Vagina (tissue), 2 donors: ENCODE results near the gene SLC26A2. TPM values are rescaled to one million over a fixed set of nuclear protein-coding genes. Genes with fewer than 3 reads are reported as not detected.
"Not testable (repeated sequence)": the region's sequence is repeated elsewhere in the genome, so short reads cannot be mapped to it uniquely, and the experiment has no call there.

Source experiments
- DNase-seq, 2 donors: peaks; one replicate each; pipeline ENCODE4 v3.0.0-alpha.2; 2017; ENCODE audit errors: extremely low spot score in 2 of 2
- H3K27ac ChIP-seq: fragments of 200-600 bp; sonication (generic); one replicate; pipeline ENCODE4 v1.5.1; 2019
- H3K27me3 ChIP-seq: fragments of 200-600 bp; sonication (generic); one replicate; pipeline ENCODE4 v1.5.1; 2019
- H3K36me3 ChIP-seq, 2 donors: fragments of 200-600 bp; sonication (generic); one replicate each; pipeline ENCODE4 v1.5.1; 2017 to 2019
- H3K4me1 ChIP-seq: fragments of 200-600 bp; sonication (generic); one replicate; pipeline ENCODE4 v1.5.1; 2019
- H3K4me3 ChIP-seq, 2 donors: fragments of 200-600 bp; sonication (generic); 1 replicate in 1 of 2; 2 replicates in 1 of 2; pipeline ENCODE4 v1.5.1; 2016 to 2019
- H3K9me3 ChIP-seq: fragments of 200-600 bp; sonication (generic); one replicate; pipeline ENCODE4 v1.5.1; 2019
- CTCF ChIP-seq, 3 experiments: fragments of 450-650 bp in 2 of 3; fragments of 200-600 bp in 1 of 3; sonication (generic) in 1 of 3; IDR thresholded peaks; one replicate each; pipeline ENCODE4 v1.5.1; 2017 to 2019; ENCODE audit warnings: antibody characterized with exemption in 3 of 3, mild to moderate bottlenecking in 2 of 3, moderate library complexity in 2 of 3
- POLR2A ChIP-seq, 2 donors: fragments of 450-650 bp; IDR thresholded peaks; one replicate each; pipeline ENCODE4 v1.6.1; 2017; ENCODE audit warnings: antibody characterized with exemption in 2 of 2, mild to moderate bottlenecking in 2 of 2, moderate library complexity in 2 of 2
- POLR2AphosphoS5 ChIP-seq, 2 donors: sonication (generic); formaldehyde crosslinking; IDR thresholded peaks; one replicate each; pipeline ENCODE4 v1.9.0; 2017; ENCODE audit warnings: antibody characterized with exemption in 2 of 2, mild to moderate bottlenecking in 2 of 2, low read depth in 1 of 2; ENCODE audit not compliant: insufficient read depth in 1 of 2
- intact Hi-C: fragments of 100-400 bp; cut with DNase I; formaldehyde crosslinking; loops from one replicate; pipeline ENCODE4 v1.15.1; 2023
- total RNA-seq: library from RNA; depleted of rRNA; stranded (reverse); fragments of >200 nt; gene quantifications from one replicate; pipeline ENCODE4 v1.2.3, GENCODE V29; 2016

SLC26A2 gene
- total RNA-seq, 1 donor from 2014 or later, result 13.3 TPM

GRCh38 chr5:150023136-150023535 is 62.6 kb downstream of the SLC26A2 start:
- Histone ChIP-seq H3K36me3 (peaks cover 0 to 72% of the 10 kb centered on the region in 2 donors), H3K4me1 (peaks cover 26% of the 10 kb centered on the region), H3K27ac (no peak overlapping the region), H3K27me3 (no peaks in the 10 kb centered on the region), H3K4me3 (no peak overlapping the region), H3K9me3 (no peaks in the 10 kb centered on the region)
- intact Hi-C loops, result no loop called here
- DNase-seq, result no peak
- TF ChIP-seq CTCF (IDR thresholded peaks at IDR 0.05), result no peak
- no peak for TF ChIP-seq POLR2A (IDR thresholded peaks at IDR 0.05)
- TF ChIP-seq POLR2AphosphoS5 (IDR thresholded peaks at IDR 0.05; ENCODE audit: insufficient read depth in 1 of 2, low read depth in 1 of 2), result no peak

- peaks cover 26% of the 10 kb centered on the region for H3K4me1 ChIP-seq
- H3K4me3 ChIP-seq, result no peak overlapping the region
- no peak for TF ChIP-seq CTCF (IDR thresholded peaks at IDR 0.05)
- no peak for TF ChIP-seq POLR2A (IDR thresholded peaks at IDR 0.05)
- no peak for TF ChIP-seq POLR2AphosphoS5 (IDR thresholded peaks at IDR 0.05; ENCODE audit: insufficient read depth in 1 of 2, low read depth in 1 of 2)
- no peak for DNase-seq
- H3K27me3 ChIP-seq, result no peaks in the 10 kb centered on the region
- intact Hi-C loops, result no loop called here
- no peaks in the 10 kb centered on the region for H3K9me3 ChIP-seq
- no peak overlapping the region for H3K27ac ChIP-seq
- peaks cover 0 to 58% of the 10 kb centered on the region in 2 donors for H3K36me3 ChIP-seq
These were observed 63.9 kb downstream of the SLC26A2 start for GRCh38 chr5:150024346-150024984.

- intact Hi-C loops, result no loop called here
- Histone ChIP-seq H3K4me3 (no peak overlapping the region), H3K9me3 (no peaks in the 10 kb centered on the region), H3K27ac (no peak overlapping the region), H3K4me1 (peaks cover 12% of the 10 kb centered on the region), H3K36me3 (peaks cover 4 to 57% of the 10 kb centered on the region in 2 donors), H3K27me3 (no peaks in the 10 kb centered on the region)
- no peak for DNase-seq
- TF ChIP-seq CTCF (IDR thresholded peaks at IDR 0.05) (no peak), POLR2A (IDR thresholded peaks at IDR 0.05) (no peak), POLR2AphosphoS5 (IDR thresholded peaks at IDR 0.05; ENCODE audit: insufficient read depth in 1 of 2, low read depth in 1 of 2) (no peak)
These were observed 66.2 kb downstream of the SLC26A2 start for GRCh38 chr5:150026682-150027172.

GRCh38 chr5:150028047-150028446 is 67.5 kb downstream of the SLC26A2 start:
- DNase-seq, H3K4me3 ChIP-seq, H3K27me3 ChIP-seq, intact Hi-C loops, H3K27ac ChIP-seq, H3K4me1 ChIP-seq, H3K9me3 ChIP-seq: not testable (repeated sequence)
- peaks cover 7 to 69% of the 10 kb centered on the region in 2 donors for H3K36me3 ChIP-seq

GRCh38 chr5:150033334-150033733 is 72.8 kb downstream of the SLC26A2 start:
- TF ChIP-seq POLR2AphosphoS5 (IDR thresholded peaks at IDR 0.05; ENCODE audit: insufficient read depth in 1 of 2, low read depth in 1 of 2) (no peak), POLR2A (IDR thresholded peaks at IDR 0.05) (no peak), CTCF (IDR thresholded peaks at IDR 0.05) (no peak)
- peaks cover 7 to 63% of the 10 kb centered on the region in 2 donors for H3K36me3 ChIP-seq
- peaks cover 8% of the 10 kb centered on the region for H3K4me1 ChIP-seq
- H3K27ac ChIP-seq, result no peak overlapping the region
- DNase-seq, result no peak
- H3K4me3 ChIP-seq, result no peak overlapping the region
- intact Hi-C loops, result no loop called here
- H3K27me3 ChIP-seq, result no peaks in the 10 kb centered on the region
- no peaks in the 10 kb centered on the region for H3K9me3 ChIP-seq
